Osteoblast (primary cell): Measurements from ENCODE around the gene APBA2. TPM values are rescaled to one million over a fixed set of nuclear protein-coding genes. Genes with fewer than 3 reads are reported as not detected.

Experiments
- DNase-seq: peaks from one replicate; pipeline ENCODE4 v3.0.0; 2011; ENCODE audit warnings: low spot score, mixed read lengths; ENCODE audit not compliant: insufficient read length; ENCODE audit errors: missing footprints
- H2AFZ ChIP-seq: 2 replicates; pipeline ENCODE4 v1.6.0; 2011; ENCODE audit warnings: mild to moderate bottlenecking, low read length
- H3K27ac ChIP-seq: 2 replicates; pipeline ENCODE4 v1.5.1; 2011; ENCODE audit warnings: mild to moderate bottlenecking, low read depth, low read length, moderate library complexity
- H3K27me3 ChIP-seq: 2 replicates; pipeline ENCODE4 v1.6.0; 2012; ENCODE audit warnings: mild to moderate bottlenecking, control low read depth, inconsistent platforms, low read length, moderate library complexity; ENCODE audit not compliant: insufficient read depth
- H3K36me3 ChIP-seq: 2 replicates; pipeline ENCODE4 v1.5.1; 2011; ENCODE audit warnings: mild to moderate bottlenecking, low read length, control low read depth, moderate library complexity; ENCODE audit not compliant: insufficient read depth
- H3K4me1 ChIP-seq: 2 replicates; pipeline ENCODE4 v1.5.1; 2011; ENCODE audit warnings: mild to moderate bottlenecking, low read length, control low read depth, moderate library complexity; ENCODE audit not compliant: insufficient read depth
- H3K4me2 ChIP-seq: 2 replicates; pipeline ENCODE4 v1.6.0; 2011; ENCODE audit warnings: mild to moderate bottlenecking, low read length; ENCODE audit not compliant: insufficient read depth
- H3K4me3 ChIP-seq: fragments of 200-600 bp; sonication (generic); 3 replicates; pipeline ENCODE4 v1.5.1; 2012; ENCODE audit warnings: mild to moderate bottlenecking, low read length, inconsistent platforms; ENCODE audit not compliant: insufficient read depth
- H3K79me2 ChIP-seq: 2 replicates; pipeline ENCODE4 v1.6.0; 2012; ENCODE audit warnings: mild to moderate bottlenecking, low read length, control low read depth, inconsistent platforms; ENCODE audit not compliant: insufficient read depth
- H3K9me3 ChIP-seq: 2 replicates; pipeline ENCODE4 v1.5.1; 2011; ENCODE audit warnings: low read depth, low read length, control low read depth
- H4K20me1 ChIP-seq: 2 replicates; pipeline ENCODE4 v1.6.0; 2012; ENCODE audit warnings: mild to moderate bottlenecking, low read length, control low read depth; ENCODE audit not compliant: insufficient read depth
- total RNA-seq: library from RNA; depleted of rRNA; stranded (reverse); fragments of >200 nt; gene quantifications from 2 replicates; pipeline ENCODE4 v1.2.3, GENCODE V29; 2012
- TF ChIP-seq, protein P1 (sequence below): IDR thresholded peaks from 2 replicates; pipeline ENCODE4 v1.5.1; 2011; ENCODE audit warnings: mild to moderate bottlenecking, low read depth, low read length, moderate library complexity; ENCODE audit errors: extremely low read depth

APBA2 gene
- total RNA-seq, 1 donor = 6.2 TPM

- no peak overlapping the region for H3K27ac ChIP-seq
- TF ChIP-seq, protein P1, sequence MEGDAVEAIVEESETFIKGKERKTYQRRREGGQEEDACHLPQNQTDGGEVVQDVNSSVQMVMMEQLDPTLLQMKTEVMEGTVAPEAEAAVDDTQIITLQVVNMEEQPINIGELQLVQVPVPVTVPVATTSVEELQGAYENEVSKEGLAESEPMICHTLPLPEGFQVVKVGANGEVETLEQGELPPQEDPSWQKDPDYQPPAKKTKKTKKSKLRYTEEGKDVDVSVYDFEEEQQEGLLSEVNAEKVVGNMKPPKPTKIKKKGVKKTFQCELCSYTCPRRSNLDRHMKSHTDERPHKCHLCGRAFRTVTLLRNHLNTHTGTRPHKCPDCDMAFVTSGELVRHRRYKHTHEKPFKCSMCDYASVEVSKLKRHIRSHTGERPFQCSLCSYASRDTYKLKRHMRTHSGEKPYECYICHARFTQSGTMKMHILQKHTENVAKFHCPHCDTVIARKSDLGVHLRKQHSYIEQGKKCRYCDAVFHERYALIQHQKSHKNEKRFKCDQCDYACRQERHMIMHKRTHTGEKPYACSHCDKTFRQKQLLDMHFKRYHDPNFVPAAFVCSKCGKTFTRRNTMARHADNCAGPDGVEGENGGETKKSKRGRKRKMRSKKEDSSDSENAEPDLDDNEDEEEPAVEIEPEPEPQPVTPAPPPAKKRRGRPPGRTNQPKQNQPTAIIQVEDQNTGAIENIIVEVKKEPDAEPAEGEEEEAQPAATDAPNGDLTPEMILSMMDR = no peak
These were observed 107.4 kb downstream of the APBA2 start for GRCh38 chr15:28993051-28993719.

DNA sequence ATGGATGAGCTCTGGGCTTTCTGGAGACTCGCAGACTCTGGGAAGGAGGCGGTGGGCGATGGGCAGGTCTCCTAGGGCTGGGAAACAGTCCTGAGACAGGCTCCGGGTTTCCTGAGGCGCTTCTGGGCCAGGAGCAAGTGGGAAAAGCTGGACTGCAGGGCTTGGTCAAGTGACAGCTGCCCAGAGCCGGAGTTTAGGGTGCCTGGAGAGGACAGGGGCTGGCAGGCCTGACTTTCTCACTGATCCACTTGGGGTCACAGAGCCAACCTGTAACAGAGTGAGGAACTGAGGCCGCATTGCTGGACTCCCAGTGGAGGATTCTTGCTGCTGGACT is 107.9 kb downstream of the APBA2 start:
- H3K27me3 ChIP-seq = no peaks in the 10 kb centered on the region
- no peak overlapping the region for H2AFZ ChIP-seq
- no peaks in the 10 kb centered on the region for H3K9me3 ChIP-seq
- TF ChIP-seq, protein P1 = no peak
- H3K79me2 ChIP-seq = no peaks in the 10 kb centered on the region
- DNase-seq = peak; percentile 61
- no peak overlapping the region for H3K4me2 ChIP-seq
- no peaks in the 10 kb centered on the region for H4K20me1 ChIP-seq
- H3K4me1 ChIP-seq = no peaks in the 10 kb centered on the region
- H3K27ac ChIP-seq = no peak overlapping the region
- H3K36me3 ChIP-seq = no peaks in the 10 kb centered on the region
- no peak overlapping the region for H3K4me3 ChIP-seq

More at GRCh38 chr15:28993051-28993719, 107.4 kb downstream of the APBA2 start:
- Histone ChIP-seq H3K4me2 (no peak overlapping the region), H3K4me1 (no peaks in the 10 kb centered on the region), H3K9me3 (no peaks in the 10 kb centered on the region), H4K20me1 (no peaks in the 10 kb centered on the region), H3K27me3 (no peaks in the 10 kb centered on the region), H2AFZ (no peak overlapping the region), H3K36me3 (no peaks in the 10 kb centered on the region), H3K79me2 (no peaks in the 10 kb centered on the region), H3K4me3 (no peak overlapping the region)
- no peak for DNase-seq

DNA sequence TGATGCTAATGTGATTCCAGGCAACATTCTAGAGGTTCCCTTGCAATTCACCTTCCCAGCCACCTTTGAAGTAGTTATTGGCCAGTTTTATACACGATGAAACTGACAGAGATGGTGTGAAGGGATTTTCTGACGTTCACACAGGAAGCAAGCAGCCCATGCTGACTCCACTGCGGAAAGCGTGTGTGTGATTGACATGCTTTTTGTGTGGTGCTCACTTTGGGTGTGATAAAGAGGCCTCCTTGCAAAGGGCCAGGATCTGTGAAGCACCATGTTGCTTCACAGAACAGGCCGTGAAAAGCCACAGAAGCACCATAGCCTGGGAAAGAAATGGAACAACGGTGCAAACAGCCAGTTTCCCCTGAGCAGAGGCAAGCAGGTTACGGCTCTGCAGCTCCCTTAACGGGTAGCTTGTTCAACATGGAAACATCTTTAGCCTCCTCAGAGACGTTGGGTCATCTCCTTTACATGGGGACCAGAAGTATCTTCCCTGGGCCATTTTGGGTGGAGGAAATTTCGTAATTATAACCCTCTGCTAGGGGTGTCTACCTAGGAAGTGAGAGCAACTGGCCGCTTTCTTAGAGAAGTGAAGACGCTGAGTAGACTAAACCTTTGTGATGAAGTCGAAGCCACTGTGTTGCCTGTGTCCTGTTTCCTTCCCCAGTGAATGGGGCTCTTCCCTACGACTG is 108.5 kb downstream of the APBA2 start:
- no peak for DNase-seq
- H3K4me1 ChIP-seq = no peaks in the 10 kb centered on the region
- H3K4me2 ChIP-seq = no peak overlapping the region
- no peaks in the 10 kb centered on the region for H3K36me3 ChIP-seq
- H2AFZ ChIP-seq = no peak overlapping the region
- no peaks in the 10 kb centered on the region for H3K79me2 ChIP-seq
- H4K20me1 ChIP-seq = no peaks in the 10 kb centered on the region
- TF ChIP-seq, protein P1 = no peak
- H3K4me3 ChIP-seq = no peak overlapping the region
- H3K9me3 ChIP-seq = no peaks in the 10 kb centered on the region
- H3K27ac ChIP-seq = no peak overlapping the region
- no peaks in the 10 kb centered on the region for H3K27me3 ChIP-seq

GRCh38 chr15:28994831-28995596 is 109.2 kb downstream of the APBA2 start:
- Histone ChIP-seq H4K20me1 (no peaks in the 10 kb centered on the region), H3K4me2 (no peak overlapping the region), H2AFZ (no peak overlapping the region), H3K27me3 (no peaks in the 10 kb centered on the region), H3K27ac (no peak overlapping the region), H3K36me3 (no peaks in the 10 kb centered on the region), H3K4me1 (no peaks in the 10 kb centered on the region), H3K4me3 (no peak overlapping the region), H3K9me3 (no peaks in the 10 kb centered on the region), H3K79me2 (no peaks in the 10 kb centered on the region)
- DNase-seq = no peak
- TF ChIP-seq, protein P1 = no peak
